MCF 10A (cell line): ENCODE measurements around the gene SAP30BP. TPM values are rescaled to one million over a fixed set of nuclear protein-coding genes. Genes with fewer than 3 reads are reported as not detected.
A peak's percentile ranks its signal among the peaks of the same experiment; 100 is the strongest.

Experiments used
- BruUV-seq: library from RNA; stranded (reverse); fragments of 400-500 nt; replicated peaks from 2 replicates; lab custom pipeline; 2021; lab: Mats Ljungman, UMichigan
- CTCF ChIA-PET: fragments of 300-600 bp; sonication (Branson Sonifier 250); formaldehyde crosslinking; extraction: SDS; loops from one replicate; lab custom pipeline; 2021; ENCODE audit warnings: antibody characterized with exemption, inconsistent platforms; lab: Yijun Ruan, JAX
- POLR2A ChIA-PET: fragments of 300-600, 350-650 bp; sonication (Branson Sonifier 250); formaldehyde crosslinking; extraction: SDS; loops from one replicate; lab custom pipeline; 2020; ENCODE audit warnings: antibody characterized with exemption, inconsistent platforms; lab: Yijun Ruan, JAX
- DNase-seq: peaks from one replicate; pipeline ENCODE4 v3.0.0-alpha.2; 2018; ENCODE audit not compliant: unreplicated experiment
- H3K27ac Mint-ChIP-seq: one replicate; pipeline ENCODE4 v1.8.0; 2022; ENCODE audit warnings: mild to moderate bottlenecking, low read depth, mixed read lengths; ENCODE audit not compliant: unreplicated experiment
- H3K27me3 Mint-ChIP-seq: one replicate; pipeline ENCODE4 v1.8.0; 2022; ENCODE audit warnings: mixed read lengths; ENCODE audit not compliant: insufficient read depth, unreplicated experiment
- H3K36me3 Mint-ChIP-seq: one replicate; pipeline ENCODE4 v1.8.0; 2022; ENCODE audit warnings: mild to moderate bottlenecking, moderate library complexity, mixed read lengths; ENCODE audit not compliant: insufficient read depth, unreplicated experiment
- H3K4me1 Mint-ChIP-seq: one replicate; pipeline ENCODE4 v1.8.0; 2022; ENCODE audit warnings: mixed read lengths; ENCODE audit not compliant: insufficient read depth, unreplicated experiment
- H3K4me3 Mint-ChIP-seq: one replicate; pipeline ENCODE4 v1.8.0; 2022; ENCODE audit warnings: mild to moderate bottlenecking, moderate library complexity, mixed read lengths; ENCODE audit not compliant: unreplicated experiment
- H3K9me3 Mint-ChIP-seq: one replicate; pipeline ENCODE4 v1.8.0; 2022; ENCODE audit warnings: mixed read lengths; ENCODE audit not compliant: unreplicated experiment
- CTCF ChIP-seq: fragments of 200-600 bp; IDR thresholded peaks from one replicate; pipeline ENCODE4 v1.8.0; 2022; ENCODE audit warnings: antibody characterized with exemption, mild to moderate bottlenecking; ENCODE audit not compliant: unreplicated experiment
- intact Hi-C: fragments of 100-400 bp; cut with micrococcal nuclease; formaldehyde crosslinking; loops from 2 replicates; pipeline ENCODE4 v1.14.1; 2022
- total RNA-seq: library from RNA; stranded (reverse); gene quantifications from 2 replicates; pipeline ENCODE4 v1.2.3, GENCODE V29; 2022

Gene SAP30BP
- total RNA-seq, 1 experiment from 2014 or later = 123 TPM

- no peaks in the 10 kb centered on the region for H3K27me3 Mint-ChIP-seq
- H3K9me3 Mint-ChIP-seq = no peaks in the 10 kb centered on the region
- DNase-seq = peak; percentile 78
- ChIA-PET POLR2A (interaction anchor here (0.6 to 2.7 kb wide), 15 partner anchors 9 to 244 kb away, joined by 3 to 15 read pairs (median 4); partner anchors contain the start of genes GALK1, ITGB4, RECQL5 and SAP30BP), CTCF (interaction anchor here (0.5 to 3.9 kb wide), 57 partner anchors 9 to 622 kb away, joined by 3 to 75 read pairs (median 4); partner anchors contain the start of genes GALK1, ITGB4 and TSEN54)
- TF ChIP-seq CTCF = peak; percentile 90
- H3K27ac Mint-ChIP-seq = peak within 1 kb of the TSS; percentile 55
- H3K4me1 Mint-ChIP-seq = peaks cover 10% of the 10 kb centered on the region
- intact Hi-C loops = loop anchor here (1.0 to 10.0 kb wide), 2 partner anchors 115 to 208 kb away; no protein-coding TSS in a partner anchor
- H3K36me3 Mint-ChIP-seq = peaks cover 19% of the 10 kb centered on the region
- no TSS peak for BruUV-seq
- H3K4me3 Mint-ChIP-seq = peak within 1 kb of the TSS; percentile 19
These were observed 34.2 kb upstream of the SAP30BP start, which contains the start of gene SMIM5 for GRCh38 chr17:75632863-75633485. Gene SMIM5 (plus strand): TSS chr17:75633434. CDS start chr17:75640202, 6,768 bp downstream.

- H3K4me3 Mint-ChIP-seq = peak overlapping the region; percentile 19
- BruUV-seq = no TSS peak
- peaks cover 10% of the 10 kb centered on the region for H3K4me1 Mint-ChIP-seq
- H3K9me3 Mint-ChIP-seq = no peaks in the 10 kb centered on the region
- peak; percentile 46 for TF ChIP-seq CTCF
- POLR2A ChIA-PET = interaction anchor here (0.6 to 2.7 kb wide), 16 partner anchors 8 to 244 kb away, joined by 3 to 15 read pairs (median 4); partner anchors contain the start of genes GALK1, ITGB4, RECQL5 and SAP30BP
- DNase-seq = peak; percentile 91
- intact Hi-C loops = loop anchor here (1.0 to 10.0 kb wide), 2 partner anchors 115 to 209 kb away; no protein-coding TSS in a partner anchor
- H3K36me3 Mint-ChIP-seq = peaks cover 19% of the 10 kb centered on the region
- CTCF ChIA-PET = interaction anchor here (0.6 to 3.9 kb wide), 55 partner anchors 8 to 621 kb away, joined by 3 to 75 read pairs (median 4); partner anchors contain the start of genes GALK1, ITGB4 and TSEN54
- H3K27ac Mint-ChIP-seq = peak overlapping the region; percentile 55
- H3K27me3 Mint-ChIP-seq = no peaks in the 10 kb centered on the region
These were observed 33.4 kb upstream of the SAP30BP start for GRCh38 chr17:75633486-75634375.

GRCh38 chr17:75634376-75634740 lies 32.8 kb upstream of the SAP30BP start:
- no peak overlapping the region for H3K4me3 Mint-ChIP-seq
- H3K27ac Mint-ChIP-seq = peak overlapping the region; percentile 55
- ChIA-PET POLR2A (interaction anchor here (0.6 to 2.7 kb wide), 8 partner anchors 10 to 243 kb away, joined by 3 to 15 read pairs (median 6); partner anchors contain the start of genes RECQL5 and SAP30BP), CTCF (interaction anchor here (0.6 to 3.9 kb wide), 25 partner anchors 8 to 242 kb away, joined by 3 to 75 read pairs (median 8); a partner anchor contains a TSS)
- no peak for TF ChIP-seq CTCF
- DNase-seq = no peak
- peaks cover 19% of the 10 kb centered on the region for H3K36me3 Mint-ChIP-seq
- peaks cover 10% of the 10 kb centered on the region for H3K4me1 Mint-ChIP-seq
- no peaks in the 10 kb centered on the region for H3K9me3 Mint-ChIP-seq
- no TSS peak for BruUV-seq
- no peaks in the 10 kb centered on the region for H3K27me3 Mint-ChIP-seq
- intact Hi-C loops = loop anchor here (10.0 kb wide), 1 partner anchor 210 kb away; no protein-coding TSS in a partner anchor
